Aorta (tissue), 4 donors: ENCODE results near the gene APOH. TPM values are rescaled to one million over a fixed set of nuclear protein-coding genes. Genes with fewer than 3 reads are reported as not detected.

Experiments used
- polyA plus RNA-seq, 2 donors: library from polyadenylated mRNA; stranded (reverse); fragments of 200-250 nt; gene quantifications; one replicate each; pipeline ENCODE4 v1.2.3, GENCODE V29; 2013
- total RNA-seq, 2 donors: library from RNA; stranded (reverse); fragmentation: NEBNext Ultra II Directional; extraction: Animal tissue kit (Norgen Biotek cat#: 25700); gene quantifications; one replicate each; pipeline ENCODE4 v1.2.1, GENCODE V29; 2021
- donor health status: healthy with polysubstance abuse.
- donor health status: Bipolar disorder and iron deficiency.
- donor health status: DM: no; HTN: no; CAD: no.
- donor health status: DM: yes; HTN: yes; CAD: no.

Gene APOH
- total and polyA plus RNA-seq, 4 donors: 1.1 TPM; not detected in 3

Other genes starting within 250 kb of the APOH start
- 10 to 100 TPM; 31.2 to 47.5 TPM for gene CEP112, start 37.3 kb downstream of the APOH start, total RNA-seq
- gene CEP112, start 37.3 kb downstream of the APOH start, polyA plus RNA-seq: 10 to 100 TPM; 17.5 to 30.2 TPM
- gene PRKCA, start 73.2 kb upstream of the APOH start, total RNA-seq: 10 to 100 TPM; 11.9 to 15.4 TPM
- gene PRKCA, start 73.2 kb upstream of the APOH start, polyA plus RNA-seq: 1 to 10 TPM; 2.7 to 6.3 TPM